Muscle layer of duodenum (tissue), 2 donors: Measurements from ENCODE around the gene ERBB4.
"Not testable (repeated sequence)": the region's sequence is repeated elsewhere in the genome, so short reads cannot be mapped to it uniquely, and the experiment has no call there.

Experiments
- H3K27ac ChIP-seq: one replicate; pipeline ENCODE4 v1.7.0; 2013; ENCODE audit warnings: mild to moderate bottlenecking, low read length
- H3K27me3 ChIP-seq: one replicate; pipeline ENCODE4 v1.7.0; 2013; ENCODE audit warnings: low read depth, mild to moderate bottlenecking, control low read depth, low read length
- H3K36me3 ChIP-seq, 2 donors: one replicate each; pipeline ENCODE4 v1.7.0; 2013; ENCODE audit warnings: low read length in 2 of 2, control low read depth in 1 of 2, mild to moderate bottlenecking in 1 of 2; ENCODE audit not compliant: insufficient read depth in 2 of 2, control insufficient read depth in 1 of 2
- H3K4me1 ChIP-seq, 2 donors: one replicate each; pipeline ENCODE4 v1.7.0; 2013; ENCODE audit warnings: low read length in 2 of 2, mild to moderate bottlenecking in 2 of 2, control low read depth in 1 of 2, moderate library complexity in 1 of 2; ENCODE audit not compliant: insufficient read depth in 2 of 2, control insufficient read depth in 1 of 2
- H3K4me3 ChIP-seq, 2 donors: one replicate each; pipeline ENCODE4 v1.7.0; 2013; ENCODE audit warnings: low read length in 2 of 2, low read depth in 1 of 2, mild to moderate bottlenecking in 1 of 2
- H3K9me3 ChIP-seq, 2 donors: one replicate each; pipeline ENCODE4 v1.7.0; 2013; ENCODE audit warnings: low read length in 2 of 2, control low read depth in 1 of 2, mild to moderate bottlenecking in 1 of 2; ENCODE audit not compliant: control insufficient read depth in 1 of 2
- donor health status: healthy.

The ERBB4 gene

DNA sequence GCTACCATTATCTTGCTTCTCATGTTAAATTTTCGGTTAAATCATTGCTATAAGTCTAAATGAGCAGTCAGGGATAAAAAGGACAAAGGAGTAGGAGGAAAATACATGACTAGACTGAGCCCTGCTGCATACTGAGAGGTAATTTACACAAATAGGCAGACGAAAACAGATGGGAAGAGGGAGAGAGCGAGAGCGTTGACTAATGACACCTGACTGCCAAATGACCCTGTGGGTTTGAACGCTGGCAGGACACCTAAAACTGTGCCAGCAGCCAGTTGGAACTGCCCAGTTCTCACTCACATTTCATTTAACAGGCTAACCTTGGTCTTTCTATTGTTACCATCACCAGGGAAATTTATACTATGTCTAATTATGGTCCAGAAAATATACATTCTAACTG, 1004.0 kb downstream of the ERBB4 start:
- Histone ChIP-seq H3K27ac (no peak overlapping the region), H3K36me3 (no peaks in the 10 kb centered on the region), H3K27me3 (no peaks in the 10 kb centered on the region), H3K4me1 (no peaks in the 10 kb centered on the region), H3K4me3 (no peak overlapping the region), H3K9me3 (peaks cover 0 to 6% of the 10 kb centered on the region in 2 donors)

GRCh38 chr2:211524248-211524647, 1014.4 kb downstream of the ERBB4 start:
- H3K4me3 ChIP-seq, H3K27me3 ChIP-seq, H3K4me1 ChIP-seq, H3K36me3 ChIP-seq, H3K9me3 ChIP-seq, H3K27ac ChIP-seq: not testable (repeated sequence)

DNA sequence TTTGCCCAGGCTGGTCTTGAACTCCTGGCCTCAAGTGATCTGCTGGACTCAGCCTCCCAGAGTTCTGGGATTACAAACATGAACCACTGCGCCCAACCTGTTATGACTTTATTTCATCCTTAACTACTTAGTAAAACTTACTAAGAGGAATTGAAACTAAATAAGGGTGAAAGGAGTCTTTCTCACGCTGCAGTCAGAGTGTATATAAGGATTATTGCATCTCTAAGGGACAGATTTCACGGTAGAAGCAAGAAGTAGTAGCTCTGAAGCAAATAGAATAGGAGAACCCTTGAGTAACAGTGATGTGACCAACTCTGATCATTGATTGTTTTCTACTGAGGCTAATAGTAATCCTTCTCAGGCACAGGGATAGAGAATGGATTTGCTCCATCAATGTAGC, 1022.1 kb downstream of the ERBB4 start:
- H3K27me3 ChIP-seq = no peaks in the 10 kb centered on the region
- no peak overlapping the region for H3K27ac ChIP-seq
- H3K4me1 ChIP-seq = no peaks in the 10 kb centered on the region
- no peak overlapping the region for H3K4me3 ChIP-seq
- H3K9me3 ChIP-seq = no peaks in the 10 kb centered on the region
- H3K36me3 ChIP-seq = no peaks in the 10 kb centered on the region

- Histone ChIP-seq H3K36me3 (no peaks in the 10 kb centered on the region), H3K4me1 (no peaks in the 10 kb centered on the region), H3K27me3 (no peaks in the 10 kb centered on the region), H3K27ac (no peak overlapping the region), H3K9me3 (no peaks in the 10 kb centered on the region), H3K4me3 (no peak overlapping the region)
These were observed 1024.6 kb downstream of the ERBB4 start for GRCh38 chr2:211514049-211514448.

DNA sequence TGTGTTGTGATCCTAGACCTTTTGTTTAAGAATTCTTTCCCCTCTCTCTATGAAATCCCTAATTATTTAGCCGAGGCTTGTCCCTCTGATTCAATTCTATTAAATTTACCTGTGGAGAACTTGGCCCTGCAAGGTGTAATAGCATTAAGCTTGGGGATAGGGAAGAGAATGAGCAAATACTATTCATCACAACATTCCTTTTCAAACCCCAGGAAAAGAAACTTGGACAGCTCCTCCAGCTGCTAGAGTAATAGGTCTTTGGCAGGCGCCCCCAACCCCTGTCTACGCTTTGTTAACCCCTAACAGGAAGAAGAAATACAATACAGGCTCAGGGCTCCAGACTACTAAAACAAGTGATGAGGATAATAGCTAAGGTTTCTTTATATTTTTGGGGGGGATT, 1025.2 kb downstream of the ERBB4 start:
- Histone ChIP-seq H3K36me3 (no peaks in the 10 kb centered on the region), H3K4me1 (no peaks in the 10 kb centered on the region), H3K27me3 (no peaks in the 10 kb centered on the region), H3K27ac (no peak overlapping the region), H3K9me3 (no peaks in the 10 kb centered on the region), H3K4me3 (no peak overlapping the region)

DNA sequence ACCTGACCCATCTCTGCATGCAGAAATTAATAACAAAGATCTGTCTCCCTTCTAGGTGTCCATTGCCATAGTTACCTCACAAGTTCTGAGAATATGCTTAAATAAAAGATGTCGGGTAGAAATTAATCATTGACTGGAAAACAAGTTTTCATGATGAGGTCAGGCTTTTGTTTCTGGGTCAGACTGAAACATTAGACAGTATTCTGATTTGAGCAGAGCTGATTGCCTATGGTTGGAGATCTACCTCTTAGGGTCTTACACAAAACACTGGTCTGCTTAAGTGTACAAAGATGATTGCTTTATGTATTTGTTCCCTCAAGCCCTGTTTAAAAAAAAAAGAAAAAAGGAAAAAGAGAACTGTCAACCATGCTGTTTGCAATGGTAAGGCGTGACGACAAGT, 1025.8 kb downstream of the ERBB4 start:
- Histone ChIP-seq H3K27ac (no peak overlapping the region), H3K36me3 (no peaks in the 10 kb centered on the region), H3K4me3 (no peak overlapping the region), H3K9me3 (no peaks in the 10 kb centered on the region), H3K4me1 (no peaks in the 10 kb centered on the region), H3K27me3 (no peaks in the 10 kb centered on the region)

DNA sequence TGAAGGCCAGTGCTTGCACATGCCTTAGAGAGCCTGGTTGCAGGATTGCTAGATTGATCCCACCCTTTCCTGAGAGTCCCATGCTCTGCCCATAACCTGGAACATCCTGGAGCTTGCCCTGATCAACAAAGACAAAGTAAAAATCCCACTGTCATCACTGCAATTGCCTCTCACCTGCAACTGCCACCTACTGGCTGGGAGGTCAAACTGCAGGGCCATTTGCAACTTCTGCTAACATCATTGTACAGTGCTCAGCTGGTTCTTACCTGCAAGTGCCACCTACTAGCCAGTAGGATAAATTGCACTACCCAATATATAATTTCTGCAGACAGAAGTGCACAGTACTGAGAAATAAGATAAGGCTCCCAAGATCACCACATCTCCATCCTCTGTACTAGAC, 1034.7 kb downstream of the ERBB4 start:
- Histone ChIP-seq H3K27me3 (no peaks in the 10 kb centered on the region), H3K4me1 (no peaks in the 10 kb centered on the region), H3K9me3 (peaks cover 0 to 4% of the 10 kb centered on the region in 2 donors), H3K4me3 (no peak overlapping the region), H3K36me3 (no peaks in the 10 kb centered on the region), H3K27ac (no peak overlapping the region)

- Histone ChIP-seq H3K4me1 (no peaks in the 10 kb centered on the region), H3K27me3 (no peaks in the 10 kb centered on the region), H3K4me3 (no peak overlapping the region), H3K36me3 (no peaks in the 10 kb centered on the region), H3K9me3 (peaks cover 0 to 4% of the 10 kb centered on the region in 2 donors), H3K27ac (no peak overlapping the region)
These were observed 1035.4 kb downstream of the ERBB4 start for GRCh38 chr2:211503198-211503597.

DNA sequence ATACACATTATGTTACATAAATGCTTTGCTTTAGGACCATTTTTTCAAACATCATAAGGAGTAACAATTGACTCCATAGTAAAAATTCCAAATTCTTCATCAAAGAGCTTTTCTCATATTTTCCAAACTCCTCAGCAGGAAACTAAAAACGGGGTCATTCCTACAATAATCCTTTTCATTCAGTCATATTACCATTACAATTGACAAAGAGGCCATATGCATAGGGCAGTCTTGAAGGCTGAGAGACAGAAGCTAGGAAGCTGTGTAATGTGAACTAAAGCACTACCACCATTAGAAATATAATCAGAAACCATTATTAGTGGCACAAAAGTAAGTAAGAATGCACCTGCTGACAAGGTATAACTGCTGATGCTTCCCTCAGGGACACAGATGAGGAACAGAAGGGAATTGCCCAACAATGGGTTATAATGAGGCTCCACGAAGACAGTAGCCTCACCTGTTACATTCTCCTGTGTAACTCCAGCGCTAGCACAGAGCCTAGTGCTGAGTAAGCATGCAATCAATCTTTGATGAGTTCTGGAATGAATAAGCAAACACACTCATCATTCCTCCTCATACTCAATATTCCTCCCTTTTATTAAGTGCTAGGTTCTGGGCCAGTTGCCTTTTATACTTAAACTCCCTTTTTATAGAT, 1039.9 kb downstream of the ERBB4 start:
- no peaks in the 10 kb centered on the region for H3K27me3 ChIP-seq
- no peaks in the 10 kb centered on the region for H3K4me1 ChIP-seq
- H3K36me3 ChIP-seq = no peaks in the 10 kb centered on the region
- no peak overlapping the region for H3K27ac ChIP-seq
- peaks cover 0 to 3% of the 10 kb centered on the region in 2 donors for H3K9me3 ChIP-seq
- H3K4me3 ChIP-seq = no peak overlapping the region

- Histone ChIP-seq H3K4me3 (no peak overlapping the region), H3K27me3 (no peaks in the 10 kb centered on the region), H3K27ac (no peak overlapping the region), H3K9me3 (no peaks in the 10 kb centered on the region), H3K36me3 (no peaks in the 10 kb centered on the region), H3K4me1 (no peaks in the 10 kb centered on the region)
These were observed 1043.3 kb downstream of the ERBB4 start for GRCh38 chr2:211495339-211495738.

DNA sequence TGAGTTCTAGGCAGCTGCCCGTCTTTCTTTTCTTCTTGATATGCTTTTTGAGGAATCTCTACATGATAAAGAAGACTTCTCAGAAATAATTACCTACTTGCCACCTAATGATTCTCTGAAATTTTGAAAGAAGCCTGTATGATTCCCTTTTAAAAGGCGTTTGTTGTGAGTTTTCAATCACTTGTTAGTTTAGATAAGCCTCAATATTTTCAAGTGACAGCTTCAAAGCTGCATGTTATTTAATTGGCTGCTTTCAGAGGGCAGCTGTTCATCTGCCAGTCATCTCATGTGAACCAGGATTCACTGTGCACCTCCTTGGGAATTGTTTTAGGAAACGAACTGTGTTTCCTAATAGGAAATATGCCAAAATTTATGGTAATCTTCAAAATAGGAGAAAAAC, 1044.1 kb downstream of the ERBB4 start:
- Histone ChIP-seq H3K9me3 (no peaks in the 10 kb centered on the region), H3K36me3 (no peaks in the 10 kb centered on the region), H3K27ac (no peak overlapping the region), H3K27me3 (no peaks in the 10 kb centered on the region), H3K4me1 (no peaks in the 10 kb centered on the region), H3K4me3 (no peak overlapping the region)

GRCh38 chr2:211494085-211494484, 1044.5 kb downstream of the ERBB4 start:
- Histone ChIP-seq H3K27ac (no peak overlapping the region), H3K4me3 (no peak overlapping the region), H3K9me3 (no peaks in the 10 kb centered on the region), H3K4me1 (no peaks in the 10 kb centered on the region), H3K27me3 (no peaks in the 10 kb centered on the region), H3K36me3 (no peaks in the 10 kb centered on the region)
